Measurements from ENCODE around the gene NGLY1.

The NGLY1 gene

DNA sequence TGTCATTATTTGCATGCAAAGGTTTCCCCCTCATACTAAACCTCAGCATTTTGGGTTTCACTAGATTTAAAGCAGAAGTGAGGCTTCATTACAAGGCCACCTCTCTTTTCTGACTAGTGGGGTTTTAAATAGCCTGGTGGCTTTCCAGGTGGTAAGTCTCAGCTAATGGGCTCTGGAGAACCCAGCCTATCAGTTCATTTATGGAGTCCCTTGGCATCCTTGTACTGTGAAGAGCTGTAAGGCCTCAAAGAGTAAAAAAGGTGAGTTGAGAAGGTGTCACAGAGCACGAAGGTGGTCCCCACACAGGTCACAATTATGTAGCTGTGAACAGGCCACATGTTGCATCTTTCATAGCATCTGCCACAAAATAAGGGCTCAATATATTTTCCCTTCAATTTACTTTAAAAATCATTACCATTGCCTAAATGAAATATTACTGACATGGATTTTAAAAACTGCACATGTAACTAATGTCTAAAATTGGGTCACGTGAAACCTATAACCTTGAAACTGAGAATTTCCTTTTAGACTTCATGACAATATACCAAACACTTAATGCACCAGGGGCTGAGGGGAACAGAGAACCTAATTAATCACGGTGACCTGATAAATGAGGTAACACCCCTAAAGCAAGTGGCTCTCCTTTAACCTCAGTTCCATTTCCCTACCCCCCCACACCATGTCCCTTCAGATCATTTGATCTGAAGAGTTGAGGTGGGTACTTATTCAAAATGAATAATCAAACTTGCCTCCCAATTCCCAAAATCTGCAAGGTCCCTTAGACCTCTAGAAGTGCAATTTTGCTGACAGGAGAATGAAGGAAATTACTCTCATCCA lies 1.3 kb downstream of the NGLY1 start:
- TF ChIP-seq CEBPB (IDR thresholded peaks at IDR 0.05) (no peak), YY1 (IDR thresholded peaks at IDR 0.05; ENCODE audit: low read depth) (no peak), TCF12 (IDR thresholded peaks at IDR 0.05; ENCODE audit: low read depth) (no peak)
- TF ChIP-seq, protein P1, sequence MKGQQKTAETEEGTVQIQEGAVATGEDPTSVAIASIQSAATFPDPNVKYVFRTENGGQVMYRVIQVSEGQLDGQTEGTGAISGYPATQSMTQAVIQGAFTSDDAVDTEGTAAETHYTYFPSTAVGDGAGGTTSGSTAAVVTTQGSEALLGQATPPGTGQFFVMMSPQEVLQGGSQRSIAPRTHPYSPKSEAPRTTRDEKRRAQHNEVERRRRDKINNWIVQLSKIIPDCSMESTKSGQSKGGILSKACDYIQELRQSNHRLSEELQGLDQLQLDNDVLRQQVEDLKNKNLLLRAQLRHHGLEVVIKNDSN (IDR thresholded peaks at IDR 0.05): no peak
- TF ChIP-seq, protein P2, sequence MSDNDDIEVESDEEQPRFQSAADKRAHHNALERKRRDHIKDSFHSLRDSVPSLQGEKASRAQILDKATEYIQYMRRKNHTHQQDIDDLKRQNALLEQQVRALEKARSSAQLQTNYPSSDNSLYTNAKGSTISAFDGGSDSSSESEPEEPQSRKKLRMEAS (IDR thresholded peaks at IDR 0.05): no peak

DNA sequence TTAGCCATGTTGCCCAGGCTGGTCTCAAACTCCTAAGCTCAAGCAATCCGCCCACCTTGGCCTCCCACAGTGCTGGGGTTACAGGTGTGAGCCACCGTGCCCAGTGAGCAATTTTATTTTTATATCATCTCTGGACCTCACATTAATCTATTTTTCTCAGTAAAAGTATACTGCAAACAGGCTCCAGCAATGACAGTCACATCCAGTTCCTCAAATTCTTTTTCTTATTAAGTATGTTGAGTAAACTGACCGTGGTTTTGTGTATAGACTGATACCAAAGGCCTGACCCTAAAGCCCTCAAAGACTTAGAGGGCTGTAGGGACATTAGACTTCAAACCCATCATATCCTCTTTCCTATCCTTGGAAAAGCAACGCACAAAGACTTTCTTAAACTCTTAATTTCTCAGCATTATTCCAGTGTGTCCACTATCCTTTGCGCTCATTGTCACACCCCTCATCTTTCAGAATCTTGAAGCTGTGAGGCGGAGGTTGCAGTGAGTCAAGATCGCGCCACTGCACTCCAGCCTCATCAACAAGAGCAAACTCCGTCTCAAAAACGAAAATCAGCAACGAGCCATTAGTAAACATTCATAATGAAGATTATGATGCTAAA lies 2.0 kb downstream of the NGLY1 start:
- no peak for TF ChIP-seq NFIC (IDR thresholded peaks at IDR 0.05)
- TF ChIP-seq, protein P2 (IDR thresholded peaks at IDR 0.05): no peak

DNA sequence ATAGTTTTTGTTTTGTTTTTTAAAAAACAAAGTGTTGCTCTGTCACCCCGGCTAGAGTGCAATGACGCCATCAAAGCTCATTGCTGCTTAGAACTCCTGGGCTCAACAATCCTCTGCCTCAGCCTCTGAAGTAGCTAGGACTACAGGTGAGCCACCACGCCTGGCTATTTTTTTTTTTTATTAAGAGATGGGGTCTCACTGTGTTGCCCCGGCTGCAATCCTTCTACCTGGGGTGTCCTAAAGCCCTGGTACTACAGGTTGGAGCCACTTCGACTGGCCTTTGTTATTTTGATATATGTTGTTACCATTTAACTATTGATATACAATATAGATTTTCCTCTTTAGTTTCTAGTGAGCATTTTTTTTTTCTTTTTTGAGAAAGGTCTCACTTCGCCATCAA lies 2.6 kb downstream of the NGLY1 start:
- TF ChIP-seq EP300 (IDR thresholded peaks at IDR 0.05; ENCODE audit: borderline replicate concordance): no peak
- TF ChIP-seq RAD21 (IDR thresholded peaks at IDR 0.05; ENCODE audit: low read depth): no peak
- TF ChIP-seq, protein P1 (IDR thresholded peaks at IDR 0.05): no peak
- TF ChIP-seq NFIC (IDR thresholded peaks at IDR 0.05): no peak
- no peak for TF ChIP-seq YY1 (IDR thresholded peaks at IDR 0.05; ENCODE audit: low read depth)
- TF ChIP-seq CREB1 (IDR thresholded peaks at IDR 0.05; ENCODE audit: low read depth): no peak
- TF ChIP-seq TEAD4 (IDR thresholded peaks at IDR 0.05): no peak
- TF ChIP-seq TAF1 (IDR thresholded peaks at IDR 0.05; ENCODE audit: low read depth): no peak
- TF ChIP-seq, protein P3, sequence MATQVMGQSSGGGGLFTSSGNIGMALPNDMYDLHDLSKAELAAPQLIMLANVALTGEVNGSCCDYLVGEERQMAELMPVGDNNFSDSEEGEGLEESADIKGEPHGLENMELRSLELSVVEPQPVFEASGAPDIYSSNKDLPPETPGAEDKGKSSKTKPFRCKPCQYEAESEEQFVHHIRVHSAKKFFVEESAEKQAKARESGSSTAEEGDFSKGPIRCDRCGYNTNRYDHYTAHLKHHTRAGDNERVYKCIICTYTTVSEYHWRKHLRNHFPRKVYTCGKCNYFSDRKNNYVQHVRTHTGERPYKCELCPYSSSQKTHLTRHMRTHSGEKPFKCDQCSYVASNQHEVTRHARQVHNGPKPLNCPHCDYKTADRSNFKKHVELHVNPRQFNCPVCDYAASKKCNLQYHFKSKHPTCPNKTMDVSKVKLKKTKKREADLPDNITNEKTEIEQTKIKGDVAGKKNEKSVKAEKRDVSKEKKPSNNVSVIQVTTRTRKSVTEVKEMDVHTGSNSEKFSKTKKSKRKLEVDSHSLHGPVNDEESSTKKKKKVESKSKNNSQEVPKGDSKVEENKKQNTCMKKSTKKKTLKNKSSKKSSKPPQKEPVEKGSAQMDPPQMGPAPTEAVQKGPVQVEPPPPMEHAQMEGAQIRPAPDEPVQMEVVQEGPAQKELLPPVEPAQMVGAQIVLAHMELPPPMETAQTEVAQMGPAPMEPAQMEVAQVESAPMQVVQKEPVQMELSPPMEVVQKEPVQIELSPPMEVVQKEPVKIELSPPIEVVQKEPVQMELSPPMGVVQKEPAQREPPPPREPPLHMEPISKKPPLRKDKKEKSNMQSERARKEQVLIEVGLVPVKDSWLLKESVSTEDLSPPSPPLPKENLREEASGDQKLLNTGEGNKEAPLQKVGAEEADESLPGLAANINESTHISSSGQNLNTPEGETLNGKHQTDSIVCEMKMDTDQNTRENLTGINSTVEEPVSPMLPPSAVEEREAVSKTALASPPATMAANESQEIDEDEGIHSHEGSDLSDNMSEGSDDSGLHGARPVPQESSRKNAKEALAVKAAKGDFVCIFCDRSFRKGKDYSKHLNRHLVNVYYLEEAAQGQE (IDR thresholded peaks at IDR 0.05; ENCODE audit: low read depth): no peak
- TF ChIP-seq EGR1 (IDR thresholded peaks at IDR 0.05): no peak

DNA sequence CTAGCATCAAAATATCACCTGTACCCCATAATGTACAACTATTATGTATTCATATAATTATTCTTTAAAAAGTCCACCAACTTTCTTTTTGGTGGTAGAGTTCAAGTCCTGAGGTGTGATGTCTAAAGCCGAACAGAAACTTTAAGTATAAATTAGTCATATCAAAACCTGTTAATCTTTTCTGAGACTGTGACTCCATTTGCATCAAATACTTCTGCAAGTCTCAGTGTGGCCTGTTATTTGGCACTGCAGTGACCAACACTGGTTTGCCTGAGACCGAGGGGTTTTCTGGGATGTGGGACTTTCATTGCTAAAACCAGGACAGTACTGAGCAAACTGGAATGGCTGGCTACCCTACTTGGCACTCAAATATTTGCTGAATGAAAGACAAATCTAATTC lies 7.3 kb downstream of the NGLY1 start:
- TF ChIP-seq ZBTB7A (IDR thresholded peaks at IDR 0.05; ENCODE audit: low read depth): no peak
- no peak for TF ChIP-seq CEBPB (IDR thresholded peaks at IDR 0.05)
- TF ChIP-seq CREB1 (IDR thresholded peaks at IDR 0.05; ENCODE audit: low read depth): no peak
- no peak for TF ChIP-seq EP300 (IDR thresholded peaks at IDR 0.05; ENCODE audit: borderline replicate concordance)

DNA sequence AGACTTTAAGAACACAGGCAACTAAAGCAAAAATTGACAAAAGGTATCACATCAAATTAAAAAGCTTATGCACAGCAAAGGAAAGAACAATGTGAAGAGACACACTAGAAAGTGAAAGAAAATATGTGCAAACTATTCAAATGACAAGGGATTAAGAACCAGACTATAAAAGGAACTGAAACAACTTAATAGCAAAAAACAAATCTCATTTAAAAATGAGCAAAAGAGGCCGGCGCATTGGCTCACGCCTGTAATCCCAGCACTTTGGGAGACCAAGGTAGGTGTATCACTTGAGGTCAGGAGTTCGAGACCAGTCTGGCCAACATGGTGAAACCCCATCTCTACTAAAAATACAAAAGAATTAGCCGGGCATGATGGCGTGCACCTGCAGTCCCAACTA lies 14.4 kb downstream of the NGLY1 start:
- TF ChIP-seq CEBPB (IDR thresholded peaks at IDR 0.05) (no peak), EP300 (IDR thresholded peaks at IDR 0.05; ENCODE audit: borderline replicate concordance) (no peak), CREB1 (IDR thresholded peaks at IDR 0.05; ENCODE audit: low read depth) (no peak), ZBTB7A (IDR thresholded peaks at IDR 0.05; ENCODE audit: low read depth) (no peak), TAF1 (IDR thresholded peaks at IDR 0.05; ENCODE audit: low read depth) (no peak), TCF12 (IDR thresholded peaks at IDR 0.05; ENCODE audit: low read depth) (no peak), TEAD4 (IDR thresholded peaks at IDR 0.05) (no peak), FOXM1 (IDR thresholded peaks at IDR 0.05; ENCODE audit: borderline replicate concordance, low read depth) (no peak), EGR1 (IDR thresholded peaks at IDR 0.05) (no peak), YY1 (IDR thresholded peaks at IDR 0.05; ENCODE audit: low read depth) (no peak), RAD21 (IDR thresholded peaks at IDR 0.05; ENCODE audit: low read depth) (no peak), NFIC (IDR thresholded peaks at IDR 0.05) (no peak)
- TF ChIP-seq, protein P3 (IDR thresholded peaks at IDR 0.05; ENCODE audit: low read depth): no peak
- TF ChIP-seq, protein P2 (IDR thresholded peaks at IDR 0.05): no peak
- TF ChIP-seq, protein P1 (IDR thresholded peaks at IDR 0.05): no peak

All from Ishikawa (cell line).